Stimulated activated CD4-positive, alpha-beta T cell treated with anti-CD3 and anti-CD28 coated beads, Interleukin-1b, Interleukin-23, amount 100 ng/mL, for 48 hours (primary cell): ENCODE results near the gene FAXDC2.
"Not testable (repeated sequence)": the region's sequence is repeated elsewhere in the genome, so short reads cannot be mapped to it uniquely, and the experiment has no call there.

Experiments
- DNase-seq: peaks from one replicate; pipeline ENCODE4 v3.0.0-alpha.2; 2020

FAXDC2 gene

DNA sequence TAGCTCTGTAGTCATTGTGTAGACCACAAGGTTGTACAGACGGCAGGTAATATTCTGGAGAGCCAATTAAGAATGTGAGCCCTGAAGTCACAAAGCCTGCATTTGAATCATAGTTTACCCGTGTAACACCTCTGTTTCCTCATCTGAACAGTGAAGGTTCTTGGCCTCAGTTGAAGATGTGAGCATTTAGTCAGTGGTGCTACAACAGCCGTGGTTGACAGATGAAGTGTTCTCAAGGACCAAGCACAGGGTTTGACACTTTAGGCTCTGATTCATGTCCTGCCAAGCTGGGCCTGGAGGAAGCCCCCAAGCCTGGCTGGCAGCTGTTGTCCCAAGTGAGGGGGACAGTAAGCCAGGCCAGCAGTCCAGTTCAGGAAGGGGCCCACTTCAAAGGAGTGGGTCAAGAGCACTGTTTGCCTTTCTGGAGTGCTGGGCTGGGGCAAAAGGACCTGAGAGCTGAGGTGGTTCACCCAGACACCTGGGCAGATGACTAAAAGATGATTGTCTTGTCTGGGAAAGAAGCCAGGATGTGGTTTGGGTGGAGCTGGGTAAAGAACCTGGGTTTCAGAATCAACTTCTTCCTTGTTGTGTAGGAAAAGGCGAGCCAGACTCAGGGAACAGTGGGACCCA lies 20.7 kb downstream of the FAXDC2 start:
- DNase-seq: peak; percentile 39

DNA sequence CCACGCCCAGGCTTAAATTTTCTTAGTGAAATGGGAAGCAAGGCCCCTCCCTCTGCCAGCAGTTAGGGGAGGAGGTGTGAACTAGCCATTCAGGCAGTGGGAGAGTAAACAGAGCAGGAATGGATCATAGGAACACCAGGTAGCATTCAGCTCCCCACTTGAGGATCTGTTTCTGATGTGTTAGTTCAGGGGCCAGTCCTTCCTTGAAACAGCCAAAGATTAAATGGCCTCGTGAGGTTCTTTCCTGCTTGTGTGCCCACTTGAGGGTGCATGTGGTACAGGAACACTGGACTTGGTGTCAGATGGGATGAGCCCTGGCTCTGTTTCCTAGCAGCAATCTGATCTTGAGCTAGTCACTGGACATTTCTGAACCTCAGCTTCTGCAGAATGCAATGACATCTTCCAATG lies 21.2 kb downstream of the FAXDC2 start:
- DNase-seq: no peak

DNA sequence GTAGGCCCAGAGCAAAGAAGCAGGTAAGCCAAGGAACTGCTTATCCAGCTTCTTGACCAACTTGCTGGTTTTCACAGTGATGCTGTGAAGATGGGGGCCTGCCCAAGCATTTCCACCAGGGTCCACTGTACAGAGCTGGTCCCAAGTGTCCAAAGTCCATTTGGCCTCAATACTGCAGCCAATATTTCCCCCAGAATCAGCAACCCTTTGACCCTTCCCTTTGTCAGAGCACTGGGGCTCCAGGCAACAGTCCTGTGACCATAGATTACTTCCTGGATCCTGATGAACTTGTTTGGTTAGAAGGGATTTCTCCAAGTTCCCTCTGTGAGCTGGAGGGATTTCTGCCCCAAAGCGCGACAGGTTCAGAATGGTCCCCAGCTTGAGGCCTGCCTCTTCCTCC lies 26.3 kb downstream of the FAXDC2 start:
- DNase-seq: no peak

DNA sequence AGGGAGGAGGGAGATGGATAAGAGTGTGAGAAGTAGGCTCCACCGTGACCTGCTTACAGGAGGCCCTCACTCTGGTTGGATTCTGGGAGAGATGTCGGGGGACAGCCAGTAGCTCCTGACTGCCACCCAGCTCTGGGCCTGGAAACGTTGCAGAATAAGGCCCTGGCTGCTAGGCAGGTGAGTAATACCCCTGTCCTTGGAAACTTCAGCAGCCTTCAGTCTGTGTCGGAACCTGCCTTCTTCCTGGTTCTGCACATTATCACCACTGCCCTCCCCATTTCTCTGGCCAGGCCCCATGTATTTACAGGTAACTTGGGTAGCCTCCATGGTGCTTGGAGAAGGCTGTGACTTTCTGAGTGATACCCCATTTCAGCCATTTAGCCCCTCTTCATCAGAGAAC lies 26.8 kb downstream of the FAXDC2 start:
- DNase-seq: no peak

DNA sequence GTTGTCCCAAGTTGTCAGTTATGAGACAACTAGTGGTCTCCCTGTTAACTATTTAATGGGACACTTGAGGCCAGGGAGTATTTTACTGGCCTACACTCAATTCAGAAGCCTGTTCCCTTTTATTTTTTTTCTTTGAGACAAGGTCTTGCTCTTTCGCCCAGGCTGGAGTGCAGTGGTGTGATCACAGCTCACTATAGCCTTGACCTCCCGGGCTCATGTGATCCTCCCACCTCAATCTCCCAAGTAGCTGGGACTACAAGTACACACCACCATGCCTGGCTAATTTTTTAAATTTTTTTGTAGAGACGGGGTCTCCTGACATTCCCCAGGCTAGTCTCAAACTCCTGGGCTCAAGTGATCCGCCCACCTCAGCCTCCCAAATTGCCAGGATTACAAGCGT lies 27.5 kb downstream of the FAXDC2 start:
- DNase-seq: not testable (repeated sequence)

DNA sequence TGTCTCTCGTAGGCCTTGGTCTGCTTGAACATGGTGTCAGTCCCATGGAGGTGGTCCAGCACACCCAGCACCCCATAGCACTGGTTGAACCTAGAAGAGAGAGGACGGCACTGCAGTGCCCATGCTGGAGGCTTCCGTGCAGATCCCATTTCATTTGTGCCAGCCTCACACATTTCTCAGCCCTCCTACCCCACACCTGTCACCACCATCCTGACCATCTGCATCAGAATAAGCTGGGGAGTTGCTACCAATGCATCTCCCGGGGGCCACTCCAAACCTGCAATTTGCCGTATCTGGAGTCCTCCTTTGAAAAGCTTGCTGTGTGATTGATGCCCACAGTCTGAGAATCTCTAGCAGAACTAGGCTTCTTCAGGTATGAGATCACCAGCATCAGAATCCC lies 30.0 kb downstream of the FAXDC2 start:
- DNase-seq: no peak

DNA sequence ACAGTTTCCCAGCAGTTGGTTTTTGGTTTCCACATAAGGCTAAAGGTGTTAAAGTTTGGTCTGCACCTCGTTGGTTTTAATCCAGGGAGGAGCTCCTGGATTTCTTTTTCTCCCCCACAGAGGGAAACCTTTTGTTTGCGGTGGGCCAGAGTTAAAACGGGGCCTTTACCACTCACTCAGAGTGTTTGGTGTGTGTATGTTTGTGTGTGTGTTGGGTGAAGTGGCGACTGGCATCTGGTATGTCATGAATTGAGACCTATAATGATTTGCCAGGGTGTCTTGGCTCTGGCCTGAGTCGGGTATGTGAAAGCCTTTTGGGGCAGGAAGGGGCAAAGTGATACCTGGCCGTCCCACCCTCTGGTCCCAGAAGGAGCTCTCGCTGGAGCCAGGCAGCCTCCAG lies 30.9 kb downstream of the FAXDC2 start:
- no peak for DNase-seq

DNA sequence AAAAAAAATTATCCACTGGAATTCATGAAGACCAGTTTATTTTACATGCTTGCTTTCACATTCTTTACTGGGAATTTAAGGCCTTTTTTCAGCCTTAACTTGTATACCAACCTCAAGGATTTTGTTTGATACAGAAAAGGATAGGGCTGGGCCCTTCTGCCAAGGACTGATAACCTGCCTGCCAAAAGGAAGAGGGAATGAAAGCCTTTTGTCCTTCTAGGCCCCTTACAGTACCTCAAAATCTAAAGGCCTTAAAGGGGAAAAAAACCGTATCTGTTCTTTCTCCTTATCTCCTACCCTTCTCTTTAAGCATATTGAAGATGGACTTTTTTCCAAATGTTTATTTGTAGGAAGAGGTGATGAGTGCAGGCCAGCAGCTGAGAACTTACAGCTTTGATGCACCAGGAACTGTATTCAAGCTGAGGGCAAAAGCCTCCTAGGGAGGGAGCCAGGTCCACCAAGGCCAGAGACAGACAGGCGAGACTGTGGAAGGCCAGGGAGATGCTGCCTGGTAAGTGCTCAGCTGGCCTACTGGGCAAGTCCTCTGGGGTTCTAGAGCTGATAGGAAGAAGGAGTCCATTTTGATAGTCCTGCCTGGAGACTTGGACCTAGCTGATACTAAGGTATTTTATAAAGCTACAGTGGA lies 31.8 kb downstream of the FAXDC2 start:
- no peak for DNase-seq

DNA sequence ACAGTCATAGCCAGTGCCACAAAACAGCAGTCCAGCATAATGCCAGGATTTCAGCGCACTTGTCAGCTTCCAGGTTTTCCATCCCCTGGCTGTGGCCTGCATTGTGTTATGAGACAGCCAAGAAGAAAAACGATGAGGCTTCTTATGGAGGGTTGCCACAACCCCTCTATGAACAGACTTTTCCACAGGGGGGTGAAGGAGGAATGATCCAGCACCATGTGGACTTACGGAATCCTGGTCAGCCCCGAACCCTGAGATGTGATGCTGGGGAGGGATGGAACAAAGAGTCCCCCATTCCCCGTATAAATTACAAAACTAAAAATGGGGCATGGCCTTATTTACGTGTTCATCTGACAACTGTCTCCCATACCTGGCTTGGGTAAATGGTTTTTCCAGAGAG lies 32.6 kb downstream of the FAXDC2 start:
- DNase-seq: no peak

DNA sequence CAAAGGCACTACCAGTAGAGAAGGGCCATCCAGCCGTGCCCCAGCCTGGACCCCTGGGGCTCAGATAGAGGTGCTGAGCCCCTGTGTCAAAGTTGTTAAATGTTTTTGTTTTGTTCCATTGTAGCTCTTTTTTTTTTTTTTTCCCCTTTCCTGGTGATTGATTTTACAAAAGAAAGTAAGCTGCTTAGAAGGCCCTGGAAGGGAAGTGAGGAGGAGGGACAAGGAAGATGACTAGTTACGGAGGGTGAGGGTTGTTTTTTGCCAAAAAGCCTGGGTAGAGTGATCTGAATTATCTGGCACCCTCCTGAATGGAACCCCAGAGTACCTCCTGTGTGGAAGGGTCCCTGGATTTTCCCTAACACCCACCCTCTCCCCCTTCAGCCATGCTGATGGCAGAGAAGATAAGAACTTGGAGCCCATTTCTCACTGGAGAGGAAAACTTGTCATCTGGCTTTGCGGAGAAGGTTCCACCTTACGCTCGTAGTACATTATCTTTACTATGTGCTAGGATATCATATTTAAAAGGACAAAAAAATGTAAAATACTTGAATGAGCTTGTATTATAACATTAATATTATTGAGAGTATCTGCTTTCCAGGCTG lies 33.4 kb downstream of the FAXDC2 start:
- DNase-seq: no peak

DNA sequence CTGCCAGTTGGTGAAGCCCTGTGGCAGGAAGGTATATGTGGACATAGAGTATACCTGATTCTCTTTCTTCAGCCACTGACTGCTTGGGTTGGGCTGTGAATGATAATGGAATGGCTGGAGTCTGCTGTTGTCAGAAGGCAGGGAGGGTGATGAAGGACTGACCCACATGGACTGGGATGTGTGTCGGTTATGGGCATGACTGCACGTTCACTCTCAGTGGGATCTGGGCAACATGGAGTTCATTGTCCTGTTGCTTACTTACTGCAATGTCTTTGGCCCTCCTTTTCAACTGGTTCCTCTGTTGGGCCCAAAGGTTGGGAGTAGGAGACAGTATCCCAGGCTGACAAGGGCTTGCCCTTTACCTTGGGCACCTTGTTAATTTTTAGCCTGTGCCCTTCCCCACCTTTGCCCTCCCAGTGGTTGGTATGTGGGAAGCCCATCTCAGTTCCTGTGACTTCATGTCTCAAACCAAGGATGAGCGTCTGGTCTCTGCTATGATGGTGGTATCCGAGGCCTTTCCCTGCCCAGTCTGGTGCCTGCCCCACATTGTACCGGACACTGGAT lies 34.6 kb downstream of the FAXDC2 start:
- DNase-seq: no peak

DNA sequence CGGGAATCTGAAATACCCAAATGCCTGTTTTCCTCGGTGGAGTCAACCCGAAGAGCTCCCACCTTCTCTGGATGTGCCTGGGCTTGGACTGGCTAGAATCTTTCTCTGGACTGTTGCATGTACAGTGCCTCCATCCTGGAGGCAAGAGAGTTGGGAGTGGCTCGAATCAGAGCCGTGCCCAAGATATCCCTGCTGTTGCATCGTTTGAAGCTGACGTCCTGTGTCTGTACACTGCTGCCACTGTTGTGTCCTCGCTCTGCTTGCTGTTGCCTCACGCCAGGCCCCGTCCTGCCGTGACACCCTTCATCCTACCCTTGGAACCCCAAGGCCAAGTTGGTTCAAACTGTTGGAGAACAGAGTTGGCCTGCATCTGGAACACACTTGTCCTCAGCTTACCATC lies 35.4 kb downstream of the FAXDC2 start:
- no peak for DNase-seq

DNA sequence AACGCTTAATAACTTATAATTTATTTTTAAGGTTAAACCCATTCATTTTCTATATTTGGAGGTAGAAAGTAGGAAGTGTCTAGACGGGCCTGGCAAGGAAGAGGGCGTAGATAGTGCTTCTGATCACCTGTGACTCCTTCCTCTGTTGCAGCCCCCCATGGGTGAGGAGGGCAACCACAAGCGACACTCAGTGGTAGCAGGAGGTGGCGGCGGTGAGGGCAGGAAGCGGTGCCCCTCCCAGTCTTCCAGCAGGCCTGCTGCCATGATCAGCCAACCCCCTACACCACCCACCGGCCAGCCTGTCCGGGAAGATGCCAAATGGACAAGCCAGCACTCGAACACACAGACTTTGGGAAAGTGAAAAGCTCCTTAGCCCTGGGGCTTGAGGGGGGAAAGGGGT lies 36.7 kb downstream of the FAXDC2 start:
- no peak for DNase-seq

DNA sequence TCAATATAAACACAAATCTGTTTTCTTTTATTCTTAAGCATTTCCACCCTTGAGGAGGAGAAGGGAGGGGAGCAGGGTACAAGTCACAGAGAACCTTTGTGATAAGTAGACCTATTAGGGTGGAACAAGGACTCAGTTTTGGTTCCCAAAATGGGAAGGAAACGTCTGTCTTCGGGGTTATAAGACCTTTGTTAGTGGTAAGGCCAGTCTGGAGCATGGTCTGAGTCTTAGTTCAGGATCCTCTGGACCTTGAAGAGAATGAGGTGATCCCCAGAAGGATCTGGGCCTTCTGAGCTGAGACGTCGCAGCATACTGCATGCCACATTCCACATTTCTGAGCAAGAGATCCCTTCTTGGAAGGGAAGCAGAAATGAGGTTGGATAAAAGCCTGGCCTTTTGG lies 37.2 kb downstream of the FAXDC2 start:
- no peak for DNase-seq

DNA sequence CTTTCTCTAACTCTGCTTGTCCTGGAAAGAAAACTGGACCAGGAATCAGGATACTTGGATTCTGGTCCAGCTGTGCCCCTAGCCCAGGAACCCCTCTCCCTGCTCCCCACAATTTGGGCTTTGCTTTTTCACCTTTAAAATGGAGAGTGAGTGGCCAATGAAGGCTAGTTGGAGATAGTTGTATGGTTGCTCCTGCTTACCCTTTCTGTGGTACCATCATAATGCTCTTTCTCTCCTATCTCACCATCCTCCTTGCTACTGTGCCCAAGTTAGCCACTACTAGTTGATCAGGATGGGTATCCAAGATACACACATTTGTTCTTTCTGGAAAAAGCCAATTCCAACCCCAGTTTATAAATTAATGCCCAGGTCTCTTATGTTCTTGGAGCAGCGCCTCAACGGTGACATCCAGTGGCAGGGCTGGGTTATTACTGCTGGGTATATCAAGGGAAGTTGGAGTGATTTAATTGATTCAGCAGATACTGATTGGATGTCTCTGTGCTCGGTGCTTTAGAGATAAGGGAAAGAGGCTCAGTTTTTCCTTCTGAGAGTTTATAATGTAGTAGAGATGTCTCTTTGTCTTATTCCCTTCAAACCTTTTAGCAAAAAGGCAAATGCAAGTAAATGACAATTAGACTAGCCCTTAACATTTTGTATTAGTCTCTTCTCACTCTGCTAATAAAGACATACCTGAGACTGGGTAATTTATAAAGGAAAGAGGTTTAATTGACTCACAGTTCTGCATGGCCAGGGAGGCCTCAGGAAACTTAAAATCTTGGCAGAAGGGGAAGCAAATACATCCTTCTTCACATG lies 38.5 kb downstream of the FAXDC2 start:
- DNase-seq: peak; percentile 52

DNA sequence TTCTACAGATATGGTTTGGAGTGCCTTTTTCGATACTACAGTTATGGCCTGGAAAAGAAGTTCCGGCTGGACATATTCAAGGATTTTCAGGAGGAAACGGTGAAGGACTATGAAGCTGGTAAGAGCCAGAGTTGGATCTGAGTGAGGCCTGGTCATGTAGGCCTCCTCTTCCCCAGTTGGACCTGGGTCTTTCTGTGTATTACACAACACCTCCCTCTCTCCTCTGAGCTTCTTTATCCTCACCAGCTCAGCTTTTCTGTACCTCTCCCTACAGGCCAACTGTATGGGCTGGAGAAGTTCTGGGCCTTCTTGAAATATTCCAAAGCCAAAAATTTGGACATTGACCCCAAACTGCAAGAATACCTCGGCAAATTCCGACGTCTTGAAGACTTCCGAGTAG lies 39.2 kb downstream of the FAXDC2 start:
- DNase-seq: no peak

DNA sequence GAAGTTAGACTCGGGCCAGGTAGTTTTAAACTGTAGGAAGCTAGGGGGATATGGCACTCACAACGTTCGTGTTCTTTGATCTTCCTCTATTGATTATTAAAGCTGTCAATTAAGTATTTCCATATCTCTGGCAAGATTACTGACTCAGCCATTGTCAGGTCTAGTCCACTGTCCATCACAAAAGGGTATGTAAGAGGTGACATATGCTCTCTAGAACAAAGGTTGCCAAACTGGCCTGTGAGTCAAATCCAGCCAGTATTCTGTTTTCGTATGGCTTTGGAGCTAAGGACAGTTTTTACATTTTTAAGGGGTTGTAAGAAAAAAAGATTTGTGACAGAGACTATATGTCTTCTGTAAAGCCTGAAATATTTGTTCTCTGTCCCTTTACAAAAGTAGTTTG lies 44.2 kb downstream of the FAXDC2 start:
- no peak for DNase-seq

DNA sequence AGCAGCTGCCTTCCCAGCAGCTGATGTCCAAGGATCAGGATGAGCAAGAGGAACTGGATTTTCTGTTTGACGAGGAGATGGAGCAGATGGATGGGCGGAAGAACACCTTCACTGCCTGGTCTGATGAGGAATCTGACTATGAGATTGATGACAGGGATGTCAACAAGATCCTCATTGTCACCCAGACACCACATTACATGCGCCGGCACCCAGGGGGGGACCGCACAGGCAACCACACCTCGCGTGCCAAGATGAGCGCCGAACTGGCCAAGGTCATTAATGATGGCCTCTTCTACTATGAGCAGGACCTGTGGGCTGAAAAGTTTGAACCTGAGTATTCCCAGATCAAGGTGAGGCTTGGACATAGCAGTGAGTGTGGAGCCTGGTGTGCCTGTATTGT lies 48.4 kb downstream of the FAXDC2 start:
- no peak for DNase-seq

DNA sequence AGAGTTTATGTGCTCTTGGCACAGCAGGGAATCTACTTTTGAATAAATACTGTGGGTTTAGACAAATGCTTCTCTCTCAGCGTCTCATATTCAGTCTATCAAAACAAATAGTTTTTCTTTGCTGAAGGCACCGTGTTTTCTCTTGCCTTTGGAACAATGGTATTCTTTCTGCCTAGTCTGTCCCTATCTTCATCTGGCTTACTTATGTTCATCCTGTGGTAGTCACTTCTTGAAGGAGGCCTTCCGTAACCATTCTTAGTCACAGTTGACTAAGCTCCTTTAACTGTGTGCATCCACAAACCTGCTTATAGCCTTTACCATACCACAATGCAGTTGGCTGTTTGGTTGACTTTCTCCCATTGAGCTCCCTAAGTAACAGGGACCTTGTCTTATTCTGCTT lies 49.3 kb downstream of the FAXDC2 start:
- no peak for DNase-seq

DNA sequence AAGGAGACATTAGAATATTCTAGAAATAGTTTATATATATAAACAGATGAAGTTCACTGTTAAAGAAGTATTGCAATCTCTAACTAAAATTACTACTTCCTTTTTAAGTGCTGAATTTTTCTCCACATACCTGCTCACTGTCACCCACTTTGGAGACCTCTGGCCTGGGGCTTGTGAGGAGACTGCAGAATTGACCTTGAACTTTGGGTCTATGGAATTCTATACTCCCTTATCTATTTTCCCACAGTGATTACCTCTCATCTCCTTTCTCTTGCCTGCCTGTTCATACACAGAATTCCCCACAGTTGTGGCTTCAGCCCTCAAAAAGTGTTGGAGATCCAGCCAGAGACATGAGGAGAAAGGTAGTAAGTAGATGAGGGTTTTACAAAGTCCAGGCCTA lies 49.8 kb downstream of the FAXDC2 start:
- DNase-seq: no peak

DNA sequence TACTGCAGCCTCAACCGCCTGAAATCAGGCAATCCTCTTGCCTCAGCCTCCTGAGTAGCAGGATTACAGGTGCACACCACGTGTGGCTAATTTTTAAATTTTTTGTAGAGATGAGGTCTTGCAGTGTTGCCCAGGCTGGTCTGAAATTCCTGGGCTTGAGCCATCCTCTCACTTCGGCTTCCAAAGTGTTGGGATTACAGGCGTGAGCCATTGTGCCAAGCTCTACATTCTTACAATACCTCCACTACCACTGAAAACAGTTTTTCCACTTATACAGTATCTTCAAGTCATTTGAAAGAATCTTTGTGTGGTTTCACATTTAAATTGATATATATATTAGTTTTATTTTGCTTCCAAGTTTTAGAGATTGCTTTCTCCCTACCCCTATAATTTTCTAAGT lies 52.6 kb downstream of the FAXDC2 start:
- no peak for DNase-seq

DNA sequence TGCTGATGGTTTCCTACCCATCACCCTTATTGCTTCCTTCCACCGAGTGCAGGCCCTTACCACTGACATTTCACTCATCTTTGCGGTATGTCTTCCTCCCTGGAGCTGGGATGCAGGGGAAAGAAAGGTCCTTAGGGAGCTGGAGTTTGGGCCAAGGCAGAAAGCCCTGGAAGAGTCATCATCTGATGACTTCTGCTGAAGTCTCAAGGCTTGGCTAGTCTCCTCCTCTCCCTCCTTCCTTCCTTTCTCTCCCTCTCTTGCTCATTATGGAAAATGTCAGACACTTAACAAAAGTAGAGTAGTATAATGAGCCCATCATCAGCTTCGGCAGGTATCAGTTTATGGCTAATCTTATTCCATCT lies 55.2 kb downstream of the FAXDC2 start:
- DNase-seq: no peak

DNA sequence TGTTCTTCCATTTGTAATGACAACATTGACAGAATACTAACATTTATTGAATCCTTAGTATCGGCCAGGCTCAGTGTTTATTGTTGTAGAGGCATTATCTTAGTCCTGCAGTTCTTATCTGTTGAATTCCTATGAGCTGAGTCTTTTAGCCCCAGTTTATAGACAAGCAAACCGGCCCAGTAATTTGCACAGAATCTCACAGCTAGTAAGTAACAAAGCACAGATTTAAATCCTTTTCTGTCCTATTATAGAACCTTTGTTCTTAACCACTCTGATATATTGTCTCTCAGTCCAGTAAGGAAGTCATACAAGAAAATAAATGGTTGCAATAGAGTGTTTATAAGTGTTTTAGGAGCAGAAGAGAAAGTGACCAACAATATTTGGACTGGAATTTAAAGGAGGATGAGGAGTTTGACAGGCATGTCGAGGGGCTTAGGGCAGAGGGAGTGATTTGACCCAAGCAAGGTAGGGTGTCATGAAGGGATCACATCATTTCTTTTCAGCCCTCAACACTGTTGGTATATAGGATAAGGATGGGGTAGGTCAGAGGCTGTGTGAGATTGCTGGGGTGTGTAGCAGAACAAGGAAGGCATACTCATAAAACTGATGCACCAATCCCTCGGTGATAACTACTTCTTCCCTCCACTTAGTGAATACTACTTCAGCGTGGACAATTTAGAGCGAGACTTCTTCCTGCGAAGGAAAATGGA lies 55.7 kb downstream of the FAXDC2 start:
- DNase-seq: no peak
